Measurements from ENCODE around the gene TMEM52. TPM values are rescaled to one million over a fixed set of nuclear protein-coding genes. Genes with fewer than 3 reads are reported as not detected.

TMEM52 gene
- total and polyA plus RNA-seq, 2 of the 13 experiments (the other 11 are each of a cell fraction or from before 2014, with no cell fraction given): 13.2 to 18.7 TPM

DNA sequence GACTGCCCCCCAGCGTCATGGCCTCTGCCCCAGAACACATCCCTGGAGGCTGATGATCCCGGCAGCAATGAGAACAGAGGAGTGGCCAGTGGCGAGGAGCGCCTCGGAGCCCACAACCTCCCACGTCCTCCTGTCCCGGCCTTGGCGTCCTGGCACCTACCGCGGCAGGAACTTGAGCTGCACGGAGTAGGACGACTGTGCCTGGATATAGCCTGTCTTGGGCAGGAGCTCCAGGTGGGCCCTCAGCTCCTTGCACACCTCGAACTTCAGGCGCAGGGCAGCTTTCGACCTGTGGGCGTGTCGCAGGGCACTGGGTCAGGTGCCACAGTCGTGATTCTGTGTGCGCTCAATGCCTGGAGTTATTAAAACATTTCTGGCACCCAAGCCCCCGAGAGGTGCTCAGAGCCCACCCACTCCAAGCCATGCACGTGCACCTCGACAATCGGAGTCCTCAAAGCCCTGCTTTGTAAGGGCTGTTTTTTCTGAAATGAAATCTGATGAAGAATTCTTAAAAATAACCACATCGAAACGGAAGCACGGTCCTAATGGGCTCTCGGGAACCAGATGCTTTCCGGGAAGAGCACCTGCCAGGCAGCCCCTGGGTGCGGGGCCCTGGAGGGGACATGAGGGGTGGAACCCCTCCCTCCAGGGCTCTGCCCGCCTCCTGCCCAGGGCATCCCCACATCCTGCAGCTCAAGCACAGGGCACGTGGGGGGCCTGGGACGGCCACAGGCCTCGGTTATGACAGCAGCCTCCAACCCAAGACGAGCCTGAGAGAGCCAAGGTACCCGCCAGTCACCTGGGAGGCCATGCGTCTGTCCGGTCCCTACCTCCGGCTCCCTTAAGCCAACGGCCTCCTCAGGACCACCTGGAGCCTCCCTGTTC, 23.0 kb upstream of the TMEM52 start:
- Histone ChIP-seq H3K79me2 (ENCODE audit: insufficient read depth, low read length) (peaks cover 13% of the 10 kb centered on the region), H3K4me3 (replicated peaks in 1 of 3; ENCODE audit: insufficient read depth in 1 of 3, low read depth in 2 of 3, low read length in 3 of 3) (peak overlapping the region; percentile 29 to 87 (median 67); a peak in 5 of 6 replicates), H3K4me1 (ENCODE audit: insufficient read depth, low read length) (peaks cover 76% of the 10 kb centered on the region), H3K9me3 (ENCODE audit: low read length) (no peaks in the 10 kb centered on the region), H3K36me3 (replicated peaks in 1 of 2; ENCODE audit: control insufficient read depth in 1 of 2, insufficient read depth in 2 of 2, low read length in 2 of 2) (no peaks in the 10 kb centered on the region; a peak in 1 of 5 replicates), H3K27ac (ENCODE audit: extremely low read length, insufficient read depth, low read length) (peak overlapping the region; percentile 91), H3K9ac (ENCODE audit: insufficient read depth, low read depth, low read length) (peak overlapping the region; percentile 84), H2AFZ (ENCODE audit: low read length) (no peak overlapping the region), H3K27me3 (ENCODE audit: control insufficient read depth in 1 of 2, insufficient read depth in 2 of 2, low read length in 2 of 2) (no peaks in the 10 kb centered on the region), H3K4me2 (ENCODE audit: low read depth, low read length) (peak overlapping the region; percentile 95), H4K20me1 (ENCODE audit: insufficient read depth, low read length) (0 out of 2 replicates have a peak, but pooled peaks cover 3% of the 10 kb centered on the region)
- 70% methylated on average over 16 of the region's 39 CpGs for WGBS (ENCODE audit: low lambda C conversion rate)
- no peak for DNase-seq (ENCODE audit: low spot score)
- ChIA-PET POLR2A (interaction anchor here (1.2 to 4.3 kb wide), 7 partner anchors 18 to 102 kb away, joined by 3 to 55 read pairs (median 10); partner anchors contain the start of gene TMEM52), CTCF (ENCODE audit: low intra/inter-chr PET ratio, low total read pairs) (interaction anchor here (1.6 kb wide), 1 partner anchor 102 kb away, joined by 4 read pairs; no protein-coding TSS in a partner anchor)
- ATAC-seq: peak; percentile 0; the same call in 2 of the 3 replicates
- intact Hi-C loops (cut with micrococcal nuclease; ENCODE audit: unreplicated experiment): no loop called here
- BruUV-seq (replicated peaks): TSS peak; percentile 65
- in situ Hi-C loops (cut with HindIII; ENCODE audit: extremely low pct_ligation_motif_present, low pct_unique_long_range_greater_than_20kb): no loop called here
- FAIRE-seq: no peak
- no peak for TF ChIP-seq CBFB (CRISPR knock-in tag; IDR thresholded peaks at IDR 0.05)
- TF ChIP-seq ZNF607 (CRISPR knock-in tag; IDR thresholded peaks at IDR 0.05; ENCODE audit: borderline replicate concordance): no peak
- TF ChIP-seq, protein P1, sequence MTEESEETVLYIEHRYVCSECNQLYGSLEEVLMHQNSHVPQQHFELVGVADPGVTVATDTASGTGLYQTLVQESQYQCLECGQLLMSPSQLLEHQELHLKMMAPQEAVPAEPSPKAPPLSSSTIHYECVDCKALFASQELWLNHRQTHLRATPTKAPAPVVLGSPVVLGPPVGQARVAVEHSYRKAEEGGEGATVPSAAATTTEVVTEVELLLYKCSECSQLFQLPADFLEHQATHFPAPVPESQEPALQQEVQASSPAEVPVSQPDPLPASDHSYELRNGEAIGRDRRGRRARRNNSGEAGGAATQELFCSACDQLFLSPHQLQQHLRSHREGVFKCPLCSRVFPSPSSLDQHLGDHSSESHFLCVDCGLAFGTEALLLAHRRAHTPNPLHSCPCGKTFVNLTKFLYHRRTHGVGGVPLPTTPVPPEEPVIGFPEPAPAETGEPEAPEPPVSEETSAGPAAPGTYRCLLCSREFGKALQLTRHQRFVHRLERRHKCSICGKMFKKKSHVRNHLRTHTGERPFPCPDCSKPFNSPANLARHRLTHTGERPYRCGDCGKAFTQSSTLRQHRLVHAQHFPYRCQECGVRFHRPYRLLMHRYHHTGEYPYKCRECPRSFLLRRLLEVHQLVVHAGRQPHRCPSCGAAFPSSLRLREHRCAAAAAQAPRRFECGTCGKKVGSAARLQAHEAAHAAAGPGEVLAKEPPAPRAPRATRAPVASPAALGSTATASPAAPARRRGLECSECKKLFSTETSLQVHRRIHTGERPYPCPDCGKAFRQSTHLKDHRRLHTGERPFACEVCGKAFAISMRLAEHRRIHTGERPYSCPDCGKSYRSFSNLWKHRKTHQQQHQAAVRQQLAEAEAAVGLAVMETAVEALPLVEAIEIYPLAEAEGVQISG (CRISPR knock-in tag; IDR thresholded peaks at IDR 0.05): no peak
- TF ChIP-seq CENPT (CRISPR knock-in tag; IDR thresholded peaks at IDR 0.05; ENCODE audit: low read depth): no peak
- TF ChIP-seq, protein P2, sequence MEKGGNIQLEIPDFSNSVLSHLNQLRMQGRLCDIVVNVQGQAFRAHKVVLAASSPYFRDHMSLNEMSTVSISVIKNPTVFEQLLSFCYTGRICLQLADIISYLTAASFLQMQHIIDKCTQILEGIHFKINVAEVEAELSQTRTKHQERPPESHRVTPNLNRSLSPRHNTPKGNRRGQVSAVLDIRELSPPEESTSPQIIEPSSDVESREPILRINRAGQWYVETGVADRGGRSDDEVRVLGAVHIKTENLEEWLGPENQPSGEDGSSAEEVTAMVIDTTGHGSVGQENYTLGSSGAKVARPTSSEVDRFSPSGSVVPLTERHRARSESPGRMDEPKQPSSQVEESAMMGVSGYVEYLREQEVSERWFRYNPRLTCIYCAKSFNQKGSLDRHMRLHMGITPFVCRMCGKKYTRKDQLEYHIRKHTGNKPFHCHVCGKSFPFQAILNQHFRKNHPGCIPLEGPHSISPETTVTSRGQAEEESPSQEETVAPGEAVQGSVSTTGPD (CRISPR knock-in tag; IDR thresholded peaks at IDR 0.05): no peak
- TF ChIP-seq MLLT10 (CRISPR knock-in tag; IDR thresholded peaks at IDR 0.05): no peak
- TF ChIP-seq, protein P3, sequence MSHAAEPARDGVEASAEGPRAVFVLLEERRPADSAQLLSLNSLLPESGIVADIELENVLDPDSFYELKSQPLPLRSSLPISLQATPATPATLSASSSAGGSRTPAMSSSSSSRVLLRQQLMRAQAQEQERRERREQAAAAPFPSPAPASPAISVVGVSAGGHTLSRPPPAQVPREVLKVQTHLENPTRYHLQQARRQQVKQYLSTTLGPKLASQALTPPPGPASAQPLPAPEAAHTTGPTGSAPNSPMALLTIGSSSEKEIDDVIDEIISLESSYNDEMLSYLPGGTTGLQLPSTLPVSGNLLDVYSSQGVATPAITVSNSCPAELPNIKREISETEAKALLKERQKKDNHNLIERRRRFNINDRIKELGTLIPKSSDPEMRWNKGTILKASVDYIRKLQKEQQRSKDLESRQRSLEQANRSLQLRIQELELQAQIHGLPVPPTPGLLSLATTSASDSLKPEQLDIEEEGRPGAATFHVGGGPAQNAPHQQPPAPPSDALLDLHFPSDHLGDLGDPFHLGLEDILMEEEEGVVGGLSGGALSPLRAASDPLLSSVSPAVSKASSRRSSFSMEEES (CRISPR knock-in tag; IDR thresholded peaks at IDR 0.05): no peak
- TF ChIP-seq, protein P4, sequence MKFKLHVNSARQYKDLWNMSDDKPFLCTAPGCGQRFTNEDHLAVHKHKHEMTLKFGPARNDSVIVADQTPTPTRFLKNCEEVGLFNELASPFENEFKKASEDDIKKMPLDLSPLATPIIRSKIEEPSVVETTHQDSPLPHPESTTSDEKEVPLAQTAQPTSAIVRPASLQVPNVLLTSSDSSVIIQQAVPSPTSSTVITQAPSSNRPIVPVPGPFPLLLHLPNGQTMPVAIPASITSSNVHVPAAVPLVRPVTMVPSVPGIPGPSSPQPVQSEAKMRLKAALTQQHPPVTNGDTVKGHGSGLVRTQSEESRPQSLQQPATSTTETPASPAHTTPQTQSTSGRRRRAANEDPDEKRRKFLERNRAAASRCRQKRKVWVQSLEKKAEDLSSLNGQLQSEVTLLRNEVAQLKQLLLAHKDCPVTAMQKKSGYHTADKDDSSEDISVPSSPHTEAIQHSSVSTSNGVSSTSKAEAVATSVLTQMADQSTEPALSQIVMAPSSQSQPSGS (CRISPR knock-in tag; IDR thresholded peaks at IDR 0.05): no peak
- TF ChIP-seq, protein P5, sequence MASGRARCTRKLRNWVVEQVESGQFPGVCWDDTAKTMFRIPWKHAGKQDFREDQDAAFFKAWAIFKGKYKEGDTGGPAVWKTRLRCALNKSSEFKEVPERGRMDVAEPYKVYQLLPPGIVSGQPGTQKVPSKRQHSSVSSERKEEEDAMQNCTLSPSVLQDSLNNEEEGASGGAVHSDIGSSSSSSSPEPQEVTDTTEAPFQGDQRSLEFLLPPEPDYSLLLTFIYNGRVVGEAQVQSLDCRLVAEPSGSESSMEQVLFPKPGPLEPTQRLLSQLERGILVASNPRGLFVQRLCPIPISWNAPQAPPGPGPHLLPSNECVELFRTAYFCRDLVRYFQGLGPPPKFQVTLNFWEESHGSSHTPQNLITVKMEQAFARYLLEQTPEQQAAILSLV (CRISPR knock-in tag; IDR thresholded peaks at IDR 0.05; ENCODE audit: borderline replicate concordance): 0 out of 2 replicates have a peak, but pooled peaks have one; percentile 10
- TF ChIP-seq NFRKB (IDR thresholded peaks at IDR 0.05): no peak
- peak; percentile 54 for TF ChIP-seq PRPF4 (IDR thresholded peaks at IDR 0.05; ENCODE audit: low read depth, low read length, poor library complexity, severe bottlenecking)
- no peak for TF ChIP-seq ZFP36L1 (CRISPR knock-in tag; IDR thresholded peaks at IDR 0.05)
